GM18502 (cell line): ENCODE results near the gene BAG2.

Experiments
- ATAC-seq: cut with Tn5 transposase; IDR thresholded peaks from one replicate; pipeline ENCODE4 v1.9.1; 2021; ENCODE audit warnings: mild to moderate bottlenecking; ENCODE audit not compliant: unreplicated experiment, poor library complexity

Gene BAG2

GRCh38 chr6:57220083-57220703, 48.1 kb downstream of the BAG2 start:
- ATAC-seq = no peak

- peak; percentile 81 for ATAC-seq
Observed at GRCh38 chr6:57221191-57221935, 49.2 kb downstream of the BAG2 start.

- peak; percentile 83 for ATAC-seq
Observed at GRCh38 chr6:57221936-57222742, 50.0 kb downstream of the BAG2 start, which contains the start of gene RAB23. Gene RAB23 (minus strand): TSS chr6:57222307. CDS start chr6:57210380, 11,927 bp downstream.

- ATAC-seq = no peak
Observed at GRCh38 chr6:57222743-57223077, 50.6 kb downstream of the BAG2 start.

- ATAC-seq = no peak
Observed at GRCh38 chr6:57224769-57225515, 52.8 kb downstream of the BAG2 start.

GRCh38 chr6:57226221-57226620, 54.1 kb downstream of the BAG2 start:
- no peak for ATAC-seq
